Measurements from ENCODE around the gene MERTK. TPM values are rescaled to one million over a fixed set of nuclear protein-coding genes. Genes with fewer than 3 reads are reported as not detected.

The MERTK gene
- 10.1 and 10.3 TPM in 2 replicates for total RNA-seq (2013; cell fraction: nucleolus; rRNA removed)
- 0.49 and 0.85 TPM in 2 replicates for total RNA-seq (2014; rRNA removed)
- 0.28 and 0.31 TPM in 2 replicates for total RNA-seq (2014; rRNA removed; fragmentation: Illumina TruSeq; extraction: Trizol)
- total RNA-seq (2021), result 0.37 and 1.0 TPM in 2 replicates
- 0.84 TPM for polyA plus RNA-seq (2011; ENCODE audit: low read depth)
- polyA plus RNA-seq (2011; rRNA removed), result 28.6 and 30.6 TPM in 2 replicates
- polyA plus RNA-seq (2011; cell fraction: cytosol; rRNA removed), result 28.6 and 28.8 TPM in 2 replicates
- polyA plus RNA-seq (2011; cell fraction: nucleus; rRNA removed), result 77.6 and 89.3 TPM in 2 replicates
- 0.73 and 1.4 TPM in 2 replicates for polyA plus RNA-seq (2012)
- 0.62 and 0.63 TPM in 2 replicates for polyA plus RNA-seq (2014; fragmentation: Illumina TruSeq; extraction: Trizol)
- polyA plus RNA-seq (2014; fragmentation: Nextera tagmentation; extraction: Ambion mirVana), result under 1 TPM; 0.26 to 0.37 TPM
- 0.60 and 1.3 TPM in 2 replicates for polyA plus RNA-seq (2014; rRNA removed)
- under 1 TPM; 0.13 to 0.39 TPM for polyA plus RNA-seq (2016; fragmentation: Nextera tagmentation; extraction: Ambion mirVana)
- 26.0 and 27.2 TPM in 2 replicates for polyA minus RNA-seq (2011; rRNA and poly(A)+ RNA removed)
- 7.7 and 7.9 TPM in 2 replicates for polyA minus RNA-seq (2011; cell fraction: cytosol; rRNA and poly(A)+ RNA removed)
- polyA minus RNA-seq (2011; cell fraction: nucleus; rRNA and poly(A)+ RNA removed), result 19.7 and 24.3 TPM in 2 replicates
- Bru-seq, nascent RNA, result percentile 52 among the genes with signal in this experiment
- BruChase-seq, experiment 1, labeled RNA remaining after a 6-hour chase, result percentile 53 among the genes with signal in this experiment
- BruChase-seq, experiment 2, labeled RNA remaining after a 2-hour chase, result percentile 52 among the genes with signal in this experiment
- long read RNA-seq, experiment 1, partial matches to known transcripts, result 0 of 3 reads
- long read RNA-seq, experiment 1, other reads (novel, unspliced or antisense), result 1 of 3 reads
- long read RNA-seq, experiment 2, partial matches to known transcripts, result 11 of 20 reads
- long read RNA-seq, experiment 2, other reads (novel, unspliced or antisense), result 6 of 20 reads

DNA sequence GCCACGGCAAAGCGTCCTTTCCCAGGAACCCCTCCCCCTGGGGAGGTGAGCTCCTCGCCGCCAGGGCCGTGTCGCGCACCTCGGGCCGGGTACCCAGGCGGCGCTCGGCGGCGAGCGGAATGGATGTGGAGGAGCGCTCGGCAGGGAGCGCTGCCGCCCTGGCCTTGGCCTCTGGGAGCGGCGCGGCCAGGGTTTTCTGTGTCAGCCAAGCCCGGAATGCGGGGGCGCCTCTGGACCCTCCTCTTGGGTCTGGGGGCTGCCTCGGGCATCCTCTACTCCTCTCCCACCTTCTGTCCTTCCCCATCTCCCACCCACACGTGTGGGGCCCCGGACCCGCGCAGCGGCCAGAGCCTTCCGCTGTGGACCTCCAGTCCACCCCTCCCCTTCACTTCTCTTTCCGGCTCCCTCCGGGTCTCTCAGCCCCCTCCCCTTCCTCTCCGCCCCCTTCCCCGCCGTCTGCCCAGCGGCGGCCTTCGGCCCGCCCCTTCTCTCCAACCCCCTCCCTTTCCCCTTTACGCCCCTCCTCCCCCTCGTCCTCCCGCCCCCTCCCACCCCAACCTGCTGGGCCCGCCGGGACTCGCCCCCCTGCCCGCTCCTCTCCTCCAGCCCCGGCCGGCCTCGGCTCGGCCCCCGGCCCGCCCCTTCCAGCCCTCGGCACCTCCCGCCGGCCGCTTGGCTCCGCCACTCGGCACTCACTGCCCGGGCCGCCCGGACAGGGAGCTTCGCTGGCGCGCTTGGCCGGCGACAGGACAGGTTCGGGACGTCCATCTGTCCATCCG, at the start of gene MERTK:
TSS of gene MERTK (plus strand) at position 684 of the 779 bp plus-strand sequence. CDS start 129 bp downstream, outside the sequence.
- intact Hi-C loops (cut with micrococcal nuclease; ENCODE audit: unreplicated experiment), result no loop called here
- Histone ChIP-seq H3K27ac (ENCODE audit: control insufficient read depth, insufficient read depth) (no peak within 1 kb of the TSS), H3K4me3 (peak within 1 kb of the TSS; percentile 61; the same call in 1 of the 2 replicates), H4K20me1 (ENCODE audit: control insufficient read depth, insufficient read depth) (no peaks in the 10 kb centered on the region), H3K27me3 (replicated peaks in 1 of 2; ENCODE audit: control insufficient read depth in 2 of 2, insufficient read depth in 2 of 2, low read length in 1 of 2) (peaks cover 2 to 7% of the 10 kb centered on the region in 2 experiments; a peak in 1 of 4 replicates), H3K36me3 (ENCODE audit: control insufficient read depth in 2 of 2, insufficient read depth in 2 of 2, low read length in 1 of 2) (no peaks in the 10 kb centered on the region), H3K4me2 (ENCODE audit: control insufficient read depth, insufficient read depth) (peak within 1 kb of the TSS; percentile 85), H3K9me3 (replicated peaks; ENCODE audit: control insufficient read depth, insufficient read depth, low read length) (no peaks in the 10 kb centered on the region), H2AFZ (ENCODE audit: control insufficient read depth, low read depth, low read length) (peak within 1 kb of the TSS; percentile 61), H3K4me1 (ENCODE audit: control insufficient read depth, insufficient read depth, low read length) (no peaks in the 10 kb centered on the region), H3K9ac (ENCODE audit: control insufficient read depth, insufficient read depth, low read length) (no peak within 1 kb of the TSS; the same call in 1 of the 2 replicates), H3K79me2 (ENCODE audit: control insufficient read depth, insufficient read depth, low read length) (no peaks in the 10 kb centered on the region)
- ChIA-PET RAD21 (ENCODE audit: unreplicated experiment) (interaction anchor here (0.6 to 3.5 kb wide), 8 partner anchors 9 to 186 kb away, joined by 3 to 22 read pairs (median 4); no protein-coding TSS in a partner anchor), CTCF (interaction anchor here (0.7 to 9.4 kb wide), 10 partner anchors 10 to 153 kb away, joined by 3 to 104 read pairs (median 10); partner anchors contain the start of genes ANAPC1 and TMEM87B), POLR2A (interaction anchor here (0.6 to 2.0 kb wide), 4 partner anchors 81 to 376 kb away, joined by 3 to 8 read pairs (median 4); partner anchors contain the start of gene TMEM87B), SMC1A (ENCODE audit: uncharacterized antibody, unreplicated experiment) (interaction anchor here (1.2 kb wide), 1 partner anchor 15 kb away, joined by 5 read pairs; the partner anchor contains the start of gene ANAPC1)
- DNase-seq (ENCODE audit: low read depth, low spot score) (no peak), FAIRE-seq (no peak), ATAC-seq (peak; percentile 85)
- WGBS (ENCODE audit: insufficient coverage, insufficient replicate concordance, low lambda C conversion rate, missing lambda C conversion rate), result 1% methylated on average over 47 of the region's 71 CpGs
- in situ Hi-C loops (cut with MboI), result no loop called here
- BruUV-seq (replicated peaks), result no TSS peak
- TF ChIP-seq ZNF207 (IDR thresholded peaks at IDR 0.05; ENCODE audit: borderline replicate concordance) (peak; percentile 35; the same call in 1 of the 2 replicates), ZSCAN29 (IDR thresholded peaks at IDR 0.05) (no peak; the same call in 1 of the 2 replicates), ZZZ3 (IDR thresholded peaks at IDR 0.05; ENCODE audit: control insufficient read depth, insufficient read length, low read depth) (no peak), MTA3 (IDR thresholded peaks at IDR 0.05; ENCODE audit: borderline replicate concordance, low read length) (no peak), GATAD2B (conservative IDR thresholded peaks at IDR 0.05; ENCODE audit: low read depth) (peak; percentile 45; the same call in 1 of the 2 replicates), ZNF24 (IDR thresholded peaks at IDR 0.05) (0 out of 2 replicates have a peak, but pooled peaks have one; percentile 52), IKZF1 (conservative IDR thresholded peaks at IDR 0.05) (peak; percentile 38; the same call in 1 of the 2 replicates), MXI1 (IDR thresholded peaks at IDR 0.05; ENCODE audit: low read depth, low read length) (peak; percentile 28; the same call in 1 of the 2 replicates), SMC3 (IDR thresholded peaks at IDR 0.05; ENCODE audit: borderline replicate concordance, low read length) (peak; percentile 51; the same call in 1 of the 2 replicates), BACH1 (IDR thresholded peaks at IDR 0.05; ENCODE audit: borderline replicate concordance) (peak; percentile 35; the same call in 1 of the 2 replicates), NFYB (IDR thresholded peaks at IDR 0.05; ENCODE audit: insufficient read depth, low read depth, low read length) (no peak), POLR2AphosphoS2 (IDR thresholded peaks at IDR 0.05; ENCODE audit: low read depth, low read length) (no peak; the same call in 1 of the 2 replicates), RB1 (IDR thresholded peaks at IDR 0.05; ENCODE audit: borderline replicate concordance) (no peak), SMARCA5 (IDR thresholded peaks at IDR 0.05) (no peak)
- TF ChIP-seq, protein P1, sequence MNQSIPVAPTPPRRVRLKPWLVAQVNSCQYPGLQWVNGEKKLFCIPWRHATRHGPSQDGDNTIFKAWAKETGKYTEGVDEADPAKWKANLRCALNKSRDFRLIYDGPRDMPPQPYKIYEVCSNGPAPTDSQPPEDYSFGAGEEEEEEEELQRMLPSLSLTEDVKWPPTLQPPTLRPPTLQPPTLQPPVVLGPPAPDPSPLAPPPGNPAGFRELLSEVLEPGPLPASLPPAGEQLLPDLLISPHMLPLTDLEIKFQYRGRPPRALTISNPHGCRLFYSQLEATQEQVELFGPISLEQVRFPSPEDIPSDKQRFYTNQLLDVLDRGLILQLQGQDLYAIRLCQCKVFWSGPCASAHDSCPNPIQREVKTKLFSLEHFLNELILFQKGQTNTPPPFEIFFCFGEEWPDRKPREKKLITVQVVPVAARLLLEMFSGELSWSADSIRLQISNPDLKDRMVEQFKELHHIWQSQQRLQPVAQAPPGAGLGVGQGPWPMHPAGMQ (IDR thresholded peaks at IDR 0.05; ENCODE audit: borderline replicate concordance), result no peak
- TF ChIP-seq, protein P2, sequence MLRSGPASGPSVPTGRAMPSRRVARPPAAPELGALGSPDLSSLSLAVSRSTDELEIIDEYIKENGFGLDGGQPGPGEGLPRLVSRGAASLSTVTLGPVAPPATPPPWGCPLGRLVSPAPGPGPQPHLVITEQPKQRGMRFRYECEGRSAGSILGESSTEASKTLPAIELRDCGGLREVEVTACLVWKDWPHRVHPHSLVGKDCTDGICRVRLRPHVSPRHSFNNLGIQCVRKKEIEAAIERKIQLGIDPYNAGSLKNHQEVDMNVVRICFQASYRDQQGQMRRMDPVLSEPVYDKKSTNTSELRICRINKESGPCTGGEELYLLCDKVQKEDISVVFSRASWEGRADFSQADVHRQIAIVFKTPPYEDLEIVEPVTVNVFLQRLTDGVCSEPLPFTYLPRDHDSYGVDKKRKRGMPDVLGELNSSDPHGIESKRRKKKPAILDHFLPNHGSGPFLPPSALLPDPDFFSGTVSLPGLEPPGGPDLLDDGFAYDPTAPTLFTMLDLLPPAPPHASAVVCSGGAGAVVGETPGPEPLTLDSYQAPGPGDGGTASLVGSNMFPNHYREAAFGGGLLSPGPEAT (IDR thresholded peaks at IDR 0.05; ENCODE audit: low read depth), result peak; percentile 15; the same call in 1 of the 2 replicates

Measured in GM12878 (cell line).